Activated naive CD8-positive, alpha-beta T cell treated with anti-CD3 and anti-CD28 coated beads, Interleukin-2, amount 50 U/mL, for 24 hours (primary cell): Measurements from ENCODE around the gene CEP290.

Experiments used
- ATAC-seq: fragments of 150-1000 bp; cut with Tn5 transposase; one replicate; pipeline ENCODE4 v1.10.0; 2021
- DNase-seq: peaks from one replicate; pipeline ENCODE4 v3.0.0; 2021
- H3K27ac Mint-ChIP-seq: one replicate; pipeline ENCODE4 v1.8.0; 2021; ENCODE audit warnings: mild to moderate bottlenecking, mixed read lengths
- H3K27me3 Mint-ChIP-seq: one replicate; pipeline ENCODE4 v1.8.0; 2021; ENCODE audit warnings: mixed read lengths
- H3K36me3 Mint-ChIP-seq: one replicate; pipeline ENCODE4 v1.8.0; 2021; ENCODE audit warnings: low read depth, mixed read lengths
- H3K4me1 Mint-ChIP-seq: one replicate; pipeline ENCODE4 v1.8.0; 2021; ENCODE audit warnings: mixed read lengths
- H3K4me3 Mint-ChIP-seq: one replicate; pipeline ENCODE4 v1.8.0; 2021; ENCODE audit warnings: mild to moderate bottlenecking, moderate library complexity, mixed read lengths
- H3K9me3 Mint-ChIP-seq: one replicate; pipeline ENCODE4 v1.8.0; 2021; ENCODE audit warnings: mixed read lengths

Gene CEP290

DNA sequence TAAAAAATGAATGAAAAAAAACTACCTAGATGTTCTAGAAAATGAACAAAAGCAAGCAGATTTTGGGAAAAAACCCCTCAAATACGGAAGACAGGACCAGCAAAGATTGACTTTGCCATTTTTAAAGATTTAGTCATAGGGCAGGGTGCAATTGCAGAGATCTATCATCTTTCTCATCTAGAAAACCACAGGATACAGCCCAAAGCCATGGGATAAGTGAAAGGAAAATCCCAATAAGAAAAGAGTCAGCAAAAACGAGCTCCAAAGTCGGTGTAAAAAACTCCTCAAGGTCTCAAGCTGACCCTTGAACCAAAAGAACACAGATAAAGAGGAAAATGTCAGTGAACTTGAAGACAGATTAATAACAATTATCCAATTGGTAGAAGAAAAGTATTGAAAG is 28.0 kb downstream of the CEP290 start:
- Mint-ChIP-seq H3K36me3 (peaks cover 38% of the 10 kb centered on the region), H3K4me3 (no peak overlapping the region), H3K9me3 (no peaks in the 10 kb centered on the region), H3K4me1 (no peaks in the 10 kb centered on the region), H3K27ac (no peak overlapping the region), H3K27me3 (no peaks in the 10 kb centered on the region)
- DNase-seq (no peak), ATAC-seq (no peak)

DNA sequence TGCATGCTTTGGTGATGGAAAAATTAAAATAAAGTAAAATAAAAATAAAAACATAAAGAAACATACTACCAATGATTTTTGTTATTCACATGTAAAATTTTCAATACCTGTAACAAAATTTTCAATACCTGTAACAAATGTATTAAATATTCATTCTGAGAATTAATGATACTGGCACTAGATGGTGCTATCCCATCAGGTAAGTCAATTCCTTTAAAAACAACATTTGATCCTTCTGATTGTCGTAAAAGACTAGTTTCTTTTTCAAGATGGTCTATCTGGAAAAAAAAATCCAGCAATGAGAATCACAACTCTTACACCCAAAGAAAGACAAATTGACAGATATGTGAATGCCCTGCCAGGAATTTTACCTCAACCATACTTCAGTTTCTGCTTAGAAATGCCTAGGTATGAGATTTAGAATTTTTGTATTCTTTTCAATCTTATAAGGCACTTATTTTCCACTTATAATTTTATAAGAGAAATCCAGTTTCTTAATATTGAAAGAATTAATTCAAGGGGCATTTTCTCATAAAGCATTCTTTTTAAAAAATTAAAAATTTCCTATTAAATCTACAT is 30.7 kb downstream of the CEP290 start:
- no peak for DNase-seq
- Mint-ChIP-seq H3K9me3 (no peaks in the 10 kb centered on the region), H3K27me3 (no peaks in the 10 kb centered on the region), H3K4me3 (no peak overlapping the region), H3K36me3 (peaks cover 37% of the 10 kb centered on the region), H3K27ac (no peak overlapping the region), H3K4me1 (no peaks in the 10 kb centered on the region)
- no peak for ATAC-seq

DNA sequence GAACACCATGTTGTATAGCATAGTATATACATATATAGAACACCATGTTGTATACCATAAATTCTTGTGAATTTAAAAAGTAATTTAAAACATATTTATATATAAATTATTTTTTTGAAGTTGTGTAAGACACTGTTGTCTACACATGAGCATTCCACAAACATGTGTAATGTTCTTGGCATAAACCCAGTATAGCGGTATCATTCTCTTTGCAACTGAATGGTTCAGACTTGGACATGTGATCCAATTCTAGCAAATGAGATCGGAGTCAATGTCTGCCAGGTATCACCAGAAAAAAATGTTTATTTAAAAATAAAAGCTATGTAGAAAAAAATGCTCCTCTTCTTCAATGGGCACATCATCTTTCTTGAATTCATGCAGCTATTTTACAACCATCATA is 33.9 kb downstream of the CEP290 start:
- DNase-seq (no peak), ATAC-seq (no peak)
- H3K36me3 Mint-ChIP-seq: peaks cover 32% of the 10 kb centered on the region
- no peaks in the 10 kb centered on the region for H3K9me3 Mint-ChIP-seq
- H3K4me1 Mint-ChIP-seq: no peaks in the 10 kb centered on the region
- no peak overlapping the region for H3K27ac Mint-ChIP-seq
- no peak overlapping the region for H3K4me3 Mint-ChIP-seq
- no peaks in the 10 kb centered on the region for H3K27me3 Mint-ChIP-seq

DNA sequence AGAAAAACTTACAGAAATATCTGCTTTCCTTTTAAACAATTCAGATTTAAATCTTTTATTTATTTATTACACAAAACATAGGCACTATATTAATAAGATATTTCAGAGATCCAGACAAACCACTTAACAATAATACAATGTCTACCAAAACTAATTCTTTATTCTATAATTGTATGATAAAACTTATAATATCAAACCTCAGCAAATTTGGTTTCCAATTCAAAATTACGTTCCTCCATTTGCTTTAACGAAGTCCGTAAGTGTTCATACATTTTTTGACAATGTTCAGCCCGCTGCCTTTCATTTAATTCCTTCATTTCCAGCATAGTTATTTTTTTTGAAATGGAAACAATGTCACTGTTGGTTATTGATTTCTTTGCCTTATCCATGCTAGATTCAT is 48.3 kb downstream of the CEP290 start:
- no peak for ATAC-seq
- Mint-ChIP-seq H3K27me3 (no peaks in the 10 kb centered on the region), H3K9me3 (no peaks in the 10 kb centered on the region), H3K4me3 (no peak overlapping the region), H3K27ac (no peak overlapping the region), H3K4me1 (no peaks in the 10 kb centered on the region), H3K36me3 (peaks cover 26% of the 10 kb centered on the region)
- no peak for DNase-seq

DNA sequence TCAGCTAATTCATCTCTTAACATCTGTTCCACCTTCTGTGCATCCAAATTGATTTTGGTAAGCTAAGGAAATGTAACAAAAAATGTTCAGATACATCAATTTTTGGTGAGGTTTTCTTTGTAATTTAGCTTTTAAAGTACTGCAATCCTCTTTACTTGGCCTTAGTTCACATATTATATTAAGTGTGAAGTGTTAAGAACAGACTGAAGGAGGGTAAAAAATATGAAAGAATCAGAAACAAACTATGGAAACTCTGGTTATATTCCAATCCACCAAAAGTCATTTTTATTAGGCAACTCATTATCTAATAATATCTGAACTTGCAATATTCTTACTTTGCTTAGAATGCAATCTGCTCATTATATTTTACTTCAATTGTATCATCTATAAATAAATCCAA is 49.1 kb downstream of the CEP290 start:
- no peaks in the 10 kb centered on the region for H3K27me3 Mint-ChIP-seq
- ATAC-seq: no peak
- DNase-seq: no peak
- H3K9me3 Mint-ChIP-seq: no peaks in the 10 kb centered on the region
- H3K4me1 Mint-ChIP-seq: no peaks in the 10 kb centered on the region
- peaks cover 25% of the 10 kb centered on the region for H3K36me3 Mint-ChIP-seq
- H3K27ac Mint-ChIP-seq: no peak overlapping the region
- H3K4me3 Mint-ChIP-seq: no peak overlapping the region

DNA sequence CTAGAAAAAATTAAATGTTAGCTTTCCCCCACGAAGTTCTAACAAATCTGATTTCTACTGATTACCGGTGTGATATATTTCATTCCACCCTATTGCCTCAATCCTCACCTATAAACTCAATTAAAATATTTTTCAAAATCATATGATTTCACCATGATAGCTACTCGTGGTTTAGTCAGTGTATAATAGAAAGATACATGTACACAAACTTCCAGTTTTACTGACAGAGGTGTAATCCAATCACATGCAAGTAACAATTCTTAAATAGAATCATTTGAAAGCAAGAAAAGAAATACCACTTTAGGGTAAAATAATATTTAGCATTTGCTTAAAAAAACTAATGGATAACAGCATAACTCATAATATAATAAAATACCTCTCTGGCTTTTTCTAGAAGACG is 57.7 kb downstream of the CEP290 start:
- no peak overlapping the region for H3K4me3 Mint-ChIP-seq
- no peak for ATAC-seq
- H3K27ac Mint-ChIP-seq: no peak overlapping the region
- DNase-seq: no peak
- peaks cover 38% of the 10 kb centered on the region for H3K36me3 Mint-ChIP-seq
- H3K27me3 Mint-ChIP-seq: no peaks in the 10 kb centered on the region
- no peaks in the 10 kb centered on the region for H3K9me3 Mint-ChIP-seq
- no peaks in the 10 kb centered on the region for H3K4me1 Mint-ChIP-seq

DNA sequence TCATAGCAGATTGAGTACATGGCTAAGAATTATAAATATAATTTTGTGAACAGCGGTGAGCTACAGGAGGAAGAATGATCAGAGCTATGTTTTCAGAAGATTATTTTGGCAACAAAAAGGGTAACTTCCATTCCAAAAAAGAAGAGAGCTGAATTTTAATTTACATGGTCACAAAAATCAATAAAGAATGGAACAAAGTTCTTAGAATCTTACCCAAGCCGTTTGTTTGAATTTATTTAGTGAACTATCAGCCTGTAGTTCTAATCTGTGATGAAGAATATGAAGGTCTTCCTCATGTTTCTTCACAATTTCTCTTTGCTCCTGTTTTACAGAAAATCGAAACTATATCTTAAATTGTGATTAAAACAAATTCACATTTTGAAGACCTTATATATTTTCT is 58.3 kb downstream of the CEP290 start:
- DNase-seq: no peak
- Mint-ChIP-seq H3K36me3 (peaks cover 33% of the 10 kb centered on the region), H3K4me1 (no peaks in the 10 kb centered on the region), H3K9me3 (no peaks in the 10 kb centered on the region), H3K4me3 (no peak overlapping the region), H3K27ac (no peak overlapping the region), H3K27me3 (no peaks in the 10 kb centered on the region)
- ATAC-seq: no peak

DNA sequence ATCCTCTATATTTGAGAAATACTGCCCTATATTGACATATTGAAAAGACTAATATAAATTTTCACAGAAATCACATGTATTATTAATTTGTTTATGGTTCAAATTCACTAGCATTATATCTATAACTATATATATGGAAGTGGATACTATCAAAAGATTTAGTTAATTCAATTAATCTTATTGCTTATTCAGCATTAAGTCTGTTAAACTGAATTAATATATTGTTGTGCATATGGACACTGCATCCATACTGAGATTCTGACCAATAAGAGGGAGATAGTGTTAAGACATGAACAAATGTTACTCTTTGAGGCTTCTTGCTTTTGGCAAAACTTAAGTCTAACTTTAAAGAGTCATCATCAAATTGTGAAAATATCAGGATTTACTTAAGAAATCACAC is 60.6 kb downstream of the CEP290 start:
- DNase-seq (no peak), ATAC-seq (no peak)
- H3K36me3 Mint-ChIP-seq: peaks cover 35% of the 10 kb centered on the region
- H3K4me3 Mint-ChIP-seq: no peak overlapping the region
- H3K9me3 Mint-ChIP-seq: no peaks in the 10 kb centered on the region
- no peaks in the 10 kb centered on the region for H3K27me3 Mint-ChIP-seq
- no peaks in the 10 kb centered on the region for H3K4me1 Mint-ChIP-seq
- no peak overlapping the region for H3K27ac Mint-ChIP-seq

DNA sequence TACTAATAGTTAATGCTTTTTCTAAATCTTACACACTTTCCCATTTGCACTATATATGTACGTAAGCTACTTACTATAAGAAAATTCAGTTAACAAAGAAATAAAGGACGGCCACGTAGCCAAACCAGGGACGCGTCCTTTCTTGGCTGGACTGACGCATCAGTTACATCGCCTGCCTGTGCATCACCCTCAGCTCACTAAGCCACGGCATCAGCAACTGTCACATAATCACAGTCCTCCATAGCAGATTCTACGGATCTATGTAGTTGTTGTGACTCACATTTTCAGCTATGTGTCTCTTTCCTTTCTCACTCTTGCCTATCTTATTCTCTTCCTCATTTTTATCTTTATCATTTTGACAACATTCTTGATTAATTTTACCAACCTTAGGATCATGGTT is 74.6 kb downstream of the CEP290 start:
- H3K4me3 Mint-ChIP-seq: no peak overlapping the region
- H3K9me3 Mint-ChIP-seq: no peaks in the 10 kb centered on the region
- peaks cover 39% of the 10 kb centered on the region for H3K36me3 Mint-ChIP-seq
- peaks cover 12% of the 10 kb centered on the region for H3K4me1 Mint-ChIP-seq
- no peak for DNase-seq
- no peak overlapping the region for H3K27ac Mint-ChIP-seq
- no peaks in the 10 kb centered on the region for H3K27me3 Mint-ChIP-seq
- no peak for ATAC-seq

DNA sequence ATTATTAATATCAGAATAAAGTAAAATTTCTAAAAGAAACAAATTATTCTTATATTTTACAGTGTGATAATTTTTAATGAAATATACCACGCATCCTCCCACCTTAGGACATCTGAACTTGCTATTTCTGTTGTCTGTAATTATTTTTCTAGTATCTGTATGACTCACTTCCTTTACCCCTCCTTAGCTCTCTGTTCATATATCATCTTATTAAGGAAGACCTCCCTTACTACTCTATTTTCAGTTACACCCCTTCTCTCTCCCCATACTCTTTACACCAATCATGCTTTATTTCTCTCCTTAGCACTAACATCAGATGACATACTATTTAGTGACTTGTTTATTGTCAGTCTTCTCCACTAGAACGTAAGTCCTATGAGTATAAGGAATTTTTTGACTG is 78.5 kb downstream of the CEP290 start:
- H3K27ac Mint-ChIP-seq: no peak overlapping the region
- no peak for DNase-seq
- no peaks in the 10 kb centered on the region for H3K27me3 Mint-ChIP-seq
- peaks cover 14% of the 10 kb centered on the region for H3K4me1 Mint-ChIP-seq
- no peaks in the 10 kb centered on the region for H3K9me3 Mint-ChIP-seq
- H3K36me3 Mint-ChIP-seq: peaks cover 31% of the 10 kb centered on the region
- no peak for ATAC-seq
- no peak overlapping the region for H3K4me3 Mint-ChIP-seq

DNA sequence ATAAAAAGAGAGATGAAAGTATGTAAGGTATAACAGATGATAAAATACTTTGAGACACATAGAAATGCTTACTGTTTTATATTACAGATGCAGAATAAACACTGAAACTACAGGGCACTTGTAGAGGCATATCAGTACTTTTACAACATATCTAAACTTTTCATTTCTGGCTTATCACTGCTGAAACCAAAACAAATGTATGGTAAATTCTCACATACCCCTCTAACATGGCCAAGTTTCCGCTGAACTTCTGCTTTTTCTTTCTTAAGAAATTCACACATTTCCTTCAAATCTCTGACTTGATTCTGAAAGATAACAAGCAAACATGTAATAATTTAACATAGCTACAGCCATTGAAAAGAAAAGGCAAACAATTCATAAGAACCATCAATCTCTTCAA is 79.4 kb downstream of the CEP290 start:
- H3K9me3 Mint-ChIP-seq: no peaks in the 10 kb centered on the region
- no peak overlapping the region for H3K27ac Mint-ChIP-seq
- no peaks in the 10 kb centered on the region for H3K27me3 Mint-ChIP-seq

DNA sequence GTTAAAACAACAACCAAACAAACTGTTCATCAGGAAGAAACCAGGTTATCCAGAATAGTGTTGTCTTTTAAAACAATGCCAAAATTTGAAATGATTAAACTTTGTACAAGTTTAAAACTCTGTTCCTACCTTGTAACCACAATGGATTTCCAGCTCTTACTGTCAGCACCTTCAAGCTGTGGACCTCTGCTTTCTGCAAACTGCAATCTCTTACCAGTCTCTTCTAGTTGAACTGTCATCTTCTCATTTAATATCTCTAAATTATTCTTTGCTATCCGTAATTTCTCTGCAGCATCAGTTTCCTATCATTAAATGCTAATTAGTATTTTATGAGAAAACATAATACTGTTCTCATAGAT is 83.2 kb downstream of the CEP290 start:
- H3K4me1 Mint-ChIP-seq: peaks cover 11% of the 10 kb centered on the region
- ATAC-seq (no peak), DNase-seq (no peak)
- H3K9me3 Mint-ChIP-seq: no peaks in the 10 kb centered on the region
- H3K27me3 Mint-ChIP-seq: no peaks in the 10 kb centered on the region
- peaks cover 38% of the 10 kb centered on the region for H3K36me3 Mint-ChIP-seq
- H3K27ac Mint-ChIP-seq: no peak overlapping the region
- H3K4me3 Mint-ChIP-seq: no peak overlapping the region

More for the DNA sequence above, 79.4 kb downstream of the CEP290 start:
- Mint-ChIP-seq H3K4me3 (no peak overlapping the region), H3K4me1 (peaks cover 14% of the 10 kb centered on the region), H3K36me3 (peaks cover 33% of the 10 kb centered on the region)
- no peak for ATAC-seq
- DNase-seq: no peak

DNA sequence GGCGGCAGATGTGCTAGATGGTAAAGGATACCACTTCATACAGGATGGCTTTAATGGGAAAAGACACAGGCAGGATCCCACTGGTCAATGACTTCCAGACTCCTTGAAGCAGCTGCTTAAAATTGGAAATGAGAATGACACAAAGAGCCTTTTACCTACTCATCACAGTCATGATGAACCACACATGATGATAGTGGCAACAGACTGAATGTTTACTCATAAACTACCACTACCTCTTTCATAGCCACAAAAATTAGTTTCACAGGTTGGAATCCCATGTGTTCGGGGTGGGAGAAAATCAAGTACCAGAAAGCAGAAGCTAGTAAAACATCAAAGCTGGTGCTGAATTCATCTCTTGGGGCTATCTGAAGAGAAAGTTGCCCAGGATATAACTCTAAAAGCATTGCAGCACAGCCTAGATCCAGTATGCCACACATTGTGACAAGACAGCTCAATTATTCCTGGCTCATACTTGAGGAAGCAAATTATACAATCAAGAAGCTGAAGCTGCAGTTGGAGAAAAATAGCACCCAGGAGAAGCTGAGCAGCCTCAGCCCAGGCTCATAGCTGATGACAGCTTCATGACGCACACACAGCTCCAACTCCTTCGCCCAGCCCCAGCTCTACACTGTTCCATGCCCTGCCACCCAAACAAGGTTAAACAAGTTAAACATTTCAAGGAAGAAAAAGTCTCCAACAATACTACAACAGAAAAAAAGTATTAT is 83.7 kb downstream of the CEP290 start:
- H3K27ac Mint-ChIP-seq: no peak overlapping the region
- no peak for DNase-seq
- H3K4me3 Mint-ChIP-seq: no peak overlapping the region
- peaks cover 36% of the 10 kb centered on the region for H3K36me3 Mint-ChIP-seq
- no peak for ATAC-seq
- no peaks in the 10 kb centered on the region for H3K27me3 Mint-ChIP-seq
- H3K4me1 Mint-ChIP-seq: peaks cover 7% of the 10 kb centered on the region
- H3K9me3 Mint-ChIP-seq: no peaks in the 10 kb centered on the region

DNA sequence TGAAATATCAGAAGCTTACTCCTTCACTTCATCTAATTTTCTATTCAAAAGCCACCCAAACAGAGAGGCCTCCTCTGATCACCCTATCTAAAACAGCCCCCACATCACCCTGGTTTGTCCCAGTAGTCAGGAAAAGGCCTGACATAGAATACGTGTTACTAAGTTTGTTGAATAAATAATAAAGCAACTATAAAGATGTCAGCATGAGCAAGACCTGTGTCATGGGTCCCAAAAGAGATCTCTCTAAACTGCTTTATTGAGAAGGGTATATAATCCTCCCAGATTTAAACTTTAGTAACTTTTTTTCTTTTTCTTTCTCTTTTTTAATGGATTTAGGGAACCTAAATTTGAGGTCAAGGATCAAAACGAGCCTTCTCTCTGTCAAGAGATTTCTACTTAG is 85.3 kb downstream of the CEP290 start:
- Mint-ChIP-seq H3K36me3 (peaks cover 34% of the 10 kb centered on the region), H3K27me3 (no peaks in the 10 kb centered on the region), H3K9me3 (no peaks in the 10 kb centered on the region), H3K4me3 (no peak overlapping the region), H3K4me1 (no peaks in the 10 kb centered on the region), H3K27ac (no peak overlapping the region)
- ATAC-seq (no peak), DNase-seq (no peak)

DNA sequence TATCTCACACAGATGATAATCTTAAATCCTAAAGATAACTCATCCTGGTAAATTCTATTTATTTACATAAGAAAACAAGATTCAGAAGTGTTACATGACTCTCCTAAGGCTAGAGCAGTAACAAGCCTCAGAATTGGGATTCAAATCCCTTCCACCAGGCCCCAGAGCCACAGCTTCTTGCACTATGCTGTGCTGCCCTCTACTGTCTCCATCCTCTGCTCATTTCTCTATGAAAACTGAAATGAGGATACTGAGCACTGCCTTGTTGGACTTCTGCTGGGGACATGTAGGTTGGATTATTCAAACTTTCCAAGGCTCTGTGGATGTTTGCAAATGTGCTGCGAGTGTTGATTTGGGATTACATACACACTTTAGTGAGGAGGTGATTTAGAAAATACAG is 89.2 kb downstream of the CEP290 start:
- no peak for DNase-seq

DNA sequence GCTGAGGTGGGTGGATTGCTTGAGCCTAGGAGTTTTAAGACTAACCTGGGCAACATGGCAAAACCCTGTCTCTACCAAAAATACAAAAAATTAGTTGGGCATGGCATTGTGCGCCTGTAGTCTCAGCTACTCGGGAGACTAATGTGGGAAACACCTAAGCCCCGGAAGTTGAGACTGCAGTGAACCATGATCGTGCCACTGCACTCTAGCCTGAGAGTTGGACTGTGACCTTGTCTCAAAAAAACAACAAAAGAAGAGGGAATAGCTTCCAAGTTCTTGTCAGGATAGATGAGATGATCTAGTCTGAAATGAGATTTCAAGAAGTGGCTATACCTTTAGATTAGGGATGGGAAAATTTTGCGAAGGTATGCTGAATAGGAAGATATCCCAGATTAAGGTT is 97.9 kb downstream of the CEP290 start:
- DNase-seq (no peak), ATAC-seq (no peak)
- H3K27me3 Mint-ChIP-seq: no peaks in the 10 kb centered on the region
- peaks cover 13% of the 10 kb centered on the region for H3K4me1 Mint-ChIP-seq
- no peak overlapping the region for H3K27ac Mint-ChIP-seq
- no peaks in the 10 kb centered on the region for H3K9me3 Mint-ChIP-seq
- peaks cover 57% of the 10 kb centered on the region for H3K36me3 Mint-ChIP-seq
- H3K4me3 Mint-ChIP-seq: no peak overlapping the region

More for the DNA sequence above, 89.2 kb downstream of the CEP290 start:
- peak; percentile 76 for ATAC-seq
- Mint-ChIP-seq H3K27me3 (no peaks in the 10 kb centered on the region), H3K4me3 (no peak overlapping the region), H3K36me3 (peaks cover 31% of the 10 kb centered on the region), H3K4me1 (no peaks in the 10 kb centered on the region), H3K9me3 (no peaks in the 10 kb centered on the region), H3K27ac (no peak overlapping the region)
